DMS153 (cell line): ENCODE results near the gene GOLGA6B.
"Not testable (repeated sequence)": the region's sequence is repeated elsewhere in the genome, so short reads cannot be mapped to it uniquely, and the experiment has no call there.

Experiments used
- DNase-seq: peaks from one replicate; lab custom pipeline; 2025; lab: John Stamatoyannopoulos, UW

The GOLGA6B gene

GRCh38 chr15:72669803-72670202 is 15.3 kb downstream of the GOLGA6B start:
- not testable (repeated sequence) for DNase-seq

DNA sequence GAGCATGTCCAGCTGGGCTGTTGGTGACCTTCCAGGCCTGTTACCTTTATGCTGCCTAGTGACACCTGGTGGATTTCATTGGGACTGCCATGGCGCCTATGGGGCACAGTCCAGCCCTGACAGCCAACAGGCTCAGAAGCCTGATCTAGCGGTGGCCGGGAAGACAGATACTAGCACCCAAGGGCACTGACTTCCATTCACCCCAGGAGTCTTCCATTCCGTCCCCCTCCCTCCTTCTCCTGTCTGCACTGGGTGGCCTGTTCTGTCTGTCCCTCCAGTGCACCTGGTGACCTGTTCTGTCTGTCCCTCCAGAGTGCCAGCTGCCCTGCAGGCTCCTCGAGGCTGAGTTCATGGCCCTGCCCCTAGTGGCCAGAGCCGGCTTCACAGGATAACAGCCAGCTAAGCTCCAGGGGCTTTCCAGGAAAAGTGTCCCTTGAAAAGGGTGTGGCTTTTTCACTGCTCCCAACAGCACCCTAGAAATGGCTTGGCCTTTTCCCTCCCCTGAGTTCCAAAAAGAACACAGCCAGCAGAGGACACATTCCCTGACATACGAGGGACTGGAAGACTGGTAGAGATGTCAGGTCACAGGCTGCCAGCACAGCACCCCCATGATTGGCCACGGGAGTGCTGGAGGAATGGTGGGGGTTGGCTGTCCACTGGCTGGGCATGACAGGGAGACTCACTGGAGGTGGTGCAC is 16.3 kb downstream of the GOLGA6B start:
- not testable (repeated sequence) for DNase-seq

GRCh38 chr15:72671525-72671924 is 17.0 kb downstream of the GOLGA6B start:
- DNase-seq, result no peak

- DNase-seq, result no peak
Observed at GRCh38 chr15:72676838-72677237, 22.3 kb downstream of the GOLGA6B start.

GRCh38 chr15:72680931-72681330 is 26.4 kb downstream of the GOLGA6B start:
- DNase-seq, result no peak

GRCh38 chr15:72682772-72683171 is 28.3 kb downstream of the GOLGA6B start:
- no peak for DNase-seq

GRCh38 chr15:72685301-72685924 is 30.9 kb downstream of the GOLGA6B start:
- no peak for DNase-seq

GRCh38 chr15:72685925-72686794 is 31.7 kb downstream of the GOLGA6B start, which contains the start of the genes BBS4 and HIGD2B:
Gene BBS4, plus strand, starts transcription at chr15:72686207. Its CDS starts 21 bp downstream, at chr15:72686228.
Gene HIGD2B, minus strand, starts transcription at chr15:72686182. Its CDS starts 9,808 bp downstream, at chr15:72676374.
- no peak for DNase-seq

DNA sequence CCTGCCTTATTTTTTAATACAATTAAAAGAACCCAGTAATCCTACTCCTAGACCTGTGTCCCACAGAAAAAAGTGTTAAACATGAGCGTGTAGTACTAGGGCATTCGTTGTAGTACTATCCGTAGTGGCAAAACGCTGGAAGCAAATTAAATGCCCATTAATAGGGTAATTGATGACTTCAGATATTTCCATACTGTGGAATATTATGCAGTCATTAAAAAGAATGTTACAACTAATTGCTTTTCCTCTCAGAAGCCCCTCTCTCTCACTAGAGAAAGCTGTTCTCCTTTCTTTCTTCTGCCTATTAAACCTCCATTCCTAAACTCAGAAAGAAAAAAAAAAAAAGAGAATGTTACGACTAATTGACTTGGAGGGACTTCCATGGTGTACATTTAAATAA is 34.2 kb downstream of the GOLGA6B start:
- DNase-seq, result no peak

DNA sequence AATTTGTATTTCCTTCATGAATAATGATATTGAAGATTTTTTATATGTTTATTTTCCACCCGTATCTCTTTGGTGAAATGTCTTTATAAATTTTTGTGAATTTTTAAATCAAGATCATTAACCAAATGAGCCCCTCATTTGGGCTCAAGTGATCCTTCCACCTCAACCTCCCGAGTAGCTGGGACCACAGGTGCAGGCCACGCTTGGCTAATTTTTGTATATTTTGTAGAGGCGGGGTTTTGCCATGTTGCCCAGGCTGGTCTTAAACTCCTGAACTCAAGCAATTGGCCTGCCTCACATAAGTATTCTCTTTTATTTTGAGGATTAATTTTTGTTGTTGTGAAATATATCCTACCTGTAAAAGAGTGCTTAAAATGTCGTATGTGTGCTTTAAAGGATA is 36.4 kb downstream of the GOLGA6B start:
- DNase-seq, result no peak

- no peak for DNase-seq
Observed at GRCh38 chr15:72698938-72699337, 44.4 kb downstream of the GOLGA6B start.

- no peak for DNase-seq
Observed at GRCh38 chr15:72700076-72700475, 45.6 kb downstream of the GOLGA6B start.

GRCh38 chr15:72706266-72706665 is 51.8 kb downstream of the GOLGA6B start:
- DNase-seq, result no peak

DNA sequence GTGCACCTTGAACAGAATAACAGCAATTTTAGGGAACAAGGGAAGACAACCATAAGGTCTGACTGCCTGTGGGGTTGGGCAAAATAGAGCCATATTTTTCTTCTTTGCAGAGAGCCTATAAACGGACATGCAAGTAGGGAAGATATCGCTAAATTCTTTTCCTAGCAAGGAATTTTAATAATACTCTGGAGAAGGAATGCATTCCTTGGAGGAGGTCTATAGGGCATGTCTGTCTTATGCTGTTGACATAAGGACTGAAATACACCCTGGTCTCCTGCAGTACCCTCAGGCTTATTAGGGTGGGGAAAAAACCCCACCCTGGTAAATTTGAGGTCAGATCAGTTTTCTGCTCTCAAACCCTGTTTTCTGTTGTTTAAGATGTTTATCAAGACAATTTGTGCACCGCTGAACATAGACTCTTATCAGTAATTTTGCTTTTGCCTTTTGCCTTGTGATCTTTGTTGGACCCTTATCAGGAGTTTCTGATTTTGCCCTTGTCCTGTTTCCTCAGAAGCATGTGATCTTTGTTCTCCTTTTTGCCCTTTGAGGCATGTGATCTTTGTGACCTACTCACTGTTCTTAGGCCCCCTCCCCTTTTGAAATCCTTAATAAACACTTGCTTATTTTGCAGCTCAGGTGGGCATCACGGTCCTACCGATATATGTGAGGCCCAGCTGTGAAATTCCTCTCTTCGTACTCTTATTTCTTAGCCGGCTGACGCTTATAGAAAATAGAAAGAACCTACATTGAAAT is 54.2 kb downstream of the GOLGA6B start:
- not testable (repeated sequence) for DNase-seq
